Activated B cell treated with CpG ODN at 0.5 μM for 24 hours (primary cell): Measurements from ENCODE around the gene NFATC3. TPM values are rescaled to one million over a fixed set of nuclear protein-coding genes. Genes with fewer than 3 reads are reported as not detected.
A peak's percentile ranks its signal among the peaks of the same experiment; 100 is the strongest.

Experiments
- ATAC-seq: fragments of 200-7000 bp; cut with Tn5 transposase; one replicate; pipeline ENCODE4 v1.10.0; 2021; ENCODE audit warnings: low read depth, mild to moderate bottlenecking, moderate library complexity
- CTCF ChIA-PET: fragments of 350-600 bp; sonication (Branson Sonifier 250); formaldehyde crosslinking; loops from one replicate; lab custom pipeline; 2021; ENCODE audit warnings: antibody characterized with exemption; lab: Charles Lee
- POLR2A ChIA-PET: fragments of 350-600 bp; sonication (Branson Sonifier 250); formaldehyde crosslinking; loops from one replicate; lab custom pipeline; 2021; ENCODE audit warnings: antibody characterized with exemption; lab: Charles Lee
- DNase-seq: peaks from one replicate; pipeline ENCODE4 v3.0.0; 2022
- H3K27ac Mint-ChIP-seq: one replicate; pipeline ENCODE4 v1.8.0; 2020; ENCODE audit warnings: mixed read lengths
- H3K27me3 Mint-ChIP-seq: one replicate; pipeline ENCODE4 v1.8.0; 2021; ENCODE audit warnings: mixed read lengths
- H3K36me3 Mint-ChIP-seq: one replicate; pipeline ENCODE4 v1.8.0; 2021; ENCODE audit warnings: low read depth, mixed read lengths
- H3K4me1 Mint-ChIP-seq: one replicate; pipeline ENCODE4 v1.8.0; 2021; ENCODE audit warnings: mixed read lengths
- H3K4me3 Mint-ChIP-seq: one replicate; pipeline ENCODE4 v1.8.0; 2020; ENCODE audit warnings: mild to moderate bottlenecking, mixed read lengths
- H3K9me3 Mint-ChIP-seq: one replicate; pipeline ENCODE4 v1.8.0; 2020; ENCODE audit warnings: mixed read lengths
- intact Hi-C: fragments of 100-400 bp; cut with micrococcal nuclease; formaldehyde crosslinking; loops from one replicate; pipeline ENCODE4 v1.15.1; 2024
- total RNA-seq: library from RNA; stranded (reverse); gene quantifications from 2 replicates; pipeline ENCODE4 v1.2.3, GENCODE V29; 2022
- TF ChIP-seq, protein P1 (sequence below): fragments of 200-600 bp; IDR thresholded peaks from one replicate; pipeline ENCODE4 v1.8.0; 2022; ENCODE audit warnings: antibody characterized with exemption, mild to moderate bottlenecking

NFATC3 gene
- total RNA-seq, 1 donor from 2014 or later: 72.0 TPM

DNA sequence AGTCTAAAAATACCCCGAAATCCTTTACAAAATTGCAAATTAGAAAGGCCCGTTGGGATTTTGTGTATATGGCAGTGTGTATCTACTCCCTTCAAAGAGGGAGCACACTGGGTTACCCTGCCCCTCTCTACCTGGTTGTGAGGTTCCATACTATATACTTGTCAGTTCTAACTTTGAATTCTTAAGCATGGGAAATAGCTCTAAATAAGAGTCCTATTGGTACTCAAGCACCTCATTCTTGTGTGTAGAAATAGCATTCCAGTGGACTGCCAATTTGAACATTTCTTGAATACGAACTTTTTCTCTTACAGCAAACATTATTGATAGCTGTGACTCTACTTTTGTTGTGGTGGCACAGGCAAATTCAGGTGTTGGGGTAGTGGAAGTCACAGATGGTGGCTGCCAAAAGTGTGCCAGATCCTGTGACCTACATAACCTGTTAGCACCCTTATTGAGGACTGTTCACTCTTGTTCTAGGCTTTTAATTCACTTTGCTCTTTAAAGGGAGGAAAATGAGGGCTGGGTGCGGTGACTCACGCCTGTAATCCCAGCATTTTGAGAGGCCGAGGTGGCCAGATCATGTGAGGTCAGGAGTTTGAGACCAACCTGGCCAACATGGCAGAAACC lies 134.7 kb downstream of the NFATC3 start:
- DNase-seq: no peak
- POLR2A ChIA-PET: no interaction called here

DNA sequence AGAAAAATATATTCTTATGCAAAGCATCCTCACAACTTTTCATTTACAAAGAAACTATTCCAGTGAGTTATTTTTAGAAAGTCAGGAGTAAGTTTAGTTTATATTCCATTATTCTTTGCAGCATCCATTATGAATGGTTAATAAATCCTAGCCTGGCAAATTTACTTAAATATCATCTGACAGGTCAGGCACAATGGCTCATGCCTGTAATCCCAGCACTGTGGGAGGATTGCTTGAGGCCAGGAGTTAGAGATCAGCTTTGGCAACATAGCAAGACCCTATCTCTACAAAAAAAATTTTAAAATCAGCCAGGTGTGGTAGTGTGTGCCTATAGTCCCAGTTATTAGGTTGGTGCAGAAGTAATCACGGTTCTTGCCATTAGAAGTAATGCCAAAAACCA lies 137.9 kb downstream of the NFATC3 start:
- POLR2A ChIA-PET: no interaction called here
- CTCF ChIA-PET: interaction anchor here (0.8 kb wide), 1 partner anchor 407 kb away, joined by 4 read pairs; no protein-coding TSS in a partner anchor

More for the DNA sequence above, 134.7 kb downstream of the NFATC3 start:
- Mint-ChIP-seq H3K4me3 (no peak overlapping the region), H3K4me1 (peaks cover 3% of the 10 kb centered on the region), H3K27ac (no peak overlapping the region), H3K27me3 (no peaks in the 10 kb centered on the region), H3K9me3 (no peaks in the 10 kb centered on the region), H3K36me3 (peaks cover 35% of the 10 kb centered on the region)
- TF ChIP-seq, protein P1, sequence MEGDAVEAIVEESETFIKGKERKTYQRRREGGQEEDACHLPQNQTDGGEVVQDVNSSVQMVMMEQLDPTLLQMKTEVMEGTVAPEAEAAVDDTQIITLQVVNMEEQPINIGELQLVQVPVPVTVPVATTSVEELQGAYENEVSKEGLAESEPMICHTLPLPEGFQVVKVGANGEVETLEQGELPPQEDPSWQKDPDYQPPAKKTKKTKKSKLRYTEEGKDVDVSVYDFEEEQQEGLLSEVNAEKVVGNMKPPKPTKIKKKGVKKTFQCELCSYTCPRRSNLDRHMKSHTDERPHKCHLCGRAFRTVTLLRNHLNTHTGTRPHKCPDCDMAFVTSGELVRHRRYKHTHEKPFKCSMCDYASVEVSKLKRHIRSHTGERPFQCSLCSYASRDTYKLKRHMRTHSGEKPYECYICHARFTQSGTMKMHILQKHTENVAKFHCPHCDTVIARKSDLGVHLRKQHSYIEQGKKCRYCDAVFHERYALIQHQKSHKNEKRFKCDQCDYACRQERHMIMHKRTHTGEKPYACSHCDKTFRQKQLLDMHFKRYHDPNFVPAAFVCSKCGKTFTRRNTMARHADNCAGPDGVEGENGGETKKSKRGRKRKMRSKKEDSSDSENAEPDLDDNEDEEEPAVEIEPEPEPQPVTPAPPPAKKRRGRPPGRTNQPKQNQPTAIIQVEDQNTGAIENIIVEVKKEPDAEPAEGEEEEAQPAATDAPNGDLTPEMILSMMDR: no peak
- no peak for ATAC-seq
- intact Hi-C loops: no loop called here
- CTCF ChIA-PET: no interaction called here

DNA sequence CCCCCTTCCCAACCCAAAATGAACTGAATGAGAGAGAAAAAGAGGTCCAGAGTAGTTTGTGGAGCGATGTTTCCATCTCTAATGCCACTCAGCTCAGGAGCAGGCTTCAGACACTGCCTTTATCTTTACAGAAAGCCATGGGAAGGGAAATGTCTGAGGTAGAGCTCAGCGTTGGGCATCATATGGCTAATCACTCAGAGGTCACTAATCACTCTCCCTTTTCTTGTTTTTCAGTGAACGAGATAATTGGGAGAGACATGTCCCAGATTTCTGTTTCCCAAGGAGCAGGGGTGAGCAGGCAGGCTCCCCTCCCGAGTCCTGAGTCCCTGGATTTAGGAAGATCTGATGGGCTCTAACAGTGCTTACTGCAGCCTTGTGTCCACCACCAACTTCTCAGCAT lies 140.9 kb downstream of the NFATC3 start:
- H3K9me3 Mint-ChIP-seq: no peaks in the 10 kb centered on the region
- peaks cover 31% of the 10 kb centered on the region for H3K4me1 Mint-ChIP-seq
- no peak overlapping the region for H3K4me3 Mint-ChIP-seq
- ChIA-PET POLR2A (interaction anchor here (0.6 to 1.6 kb wide), 5 partner anchors 12 to 272 kb away, joined by 3 to 9 read pairs (median 5); no protein-coding TSS in a partner anchor), CTCF (interaction anchor here (3.1 kb wide), 1 partner anchor 410 kb away, joined by 22 read pairs; no protein-coding TSS in a partner anchor)
- DNase-seq (no peak), ATAC-seq (no peak)
- peaks cover 39% of the 10 kb centered on the region for H3K36me3 Mint-ChIP-seq
- intact Hi-C loops: no loop called here
- no peak overlapping the region for H3K27ac Mint-ChIP-seq
- TF ChIP-seq, protein P1: no peak
- no peaks in the 10 kb centered on the region for H3K27me3 Mint-ChIP-seq

More for the DNA sequence above, 137.9 kb downstream of the NFATC3 start:
- intact Hi-C loops: no loop called here
- no peak overlapping the region for H3K4me3 Mint-ChIP-seq
- H3K4me1 Mint-ChIP-seq: peaks cover 24% of the 10 kb centered on the region
- no peak for ATAC-seq
- no peak for DNase-seq
- no peaks in the 10 kb centered on the region for H3K9me3 Mint-ChIP-seq
- no peaks in the 10 kb centered on the region for H3K27me3 Mint-ChIP-seq
- H3K27ac Mint-ChIP-seq: no peak overlapping the region
- H3K36me3 Mint-ChIP-seq: peaks cover 35% of the 10 kb centered on the region
- TF ChIP-seq, protein P1: no peak

DNA sequence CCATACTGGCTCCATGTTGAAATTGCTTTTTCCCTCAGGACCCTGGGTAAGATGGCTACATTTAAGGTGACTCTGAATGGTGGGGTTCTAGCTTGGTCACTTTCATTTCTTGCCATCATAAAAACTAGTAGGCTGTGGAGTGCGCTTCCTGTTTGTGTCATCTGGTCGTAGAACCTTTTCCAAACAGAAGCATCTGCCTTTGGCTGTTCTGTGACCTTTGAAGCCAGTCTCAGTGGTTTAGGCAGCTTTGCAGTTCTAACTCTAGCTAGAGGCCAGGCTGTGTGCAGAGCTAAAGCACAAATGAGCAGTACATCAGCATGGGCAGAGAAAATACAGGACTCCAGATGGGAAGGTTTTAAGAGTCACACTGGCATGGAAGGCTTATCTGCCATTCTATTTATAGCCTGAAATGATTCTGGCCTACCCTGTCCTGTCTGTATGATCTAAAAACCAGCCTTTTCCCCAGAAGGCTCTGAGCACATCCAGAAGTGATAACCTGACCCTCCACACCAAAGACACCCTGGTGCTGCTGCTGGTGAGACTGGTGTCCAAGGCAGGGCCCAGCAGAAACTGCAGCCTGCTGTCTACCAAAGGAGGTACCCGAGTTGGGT lies 142.1 kb downstream of the NFATC3 start:
- TF ChIP-seq, protein P1: no peak
- DNase-seq (no peak), ATAC-seq (peak; percentile 52)
- no peaks in the 10 kb centered on the region for H3K9me3 Mint-ChIP-seq
- H3K36me3 Mint-ChIP-seq: peaks cover 34% of the 10 kb centered on the region
- no peaks in the 10 kb centered on the region for H3K27me3 Mint-ChIP-seq
- peaks cover 31% of the 10 kb centered on the region for H3K4me1 Mint-ChIP-seq
- CTCF ChIA-PET: interaction anchor here (0.8 to 5.1 kb wide), 9 partner anchors 10 to 411 kb away, joined by 3 to 42 read pairs (median 4); no protein-coding TSS in a partner anchor
- intact Hi-C loops: no loop called here
- H3K27ac Mint-ChIP-seq: peak overlapping the region; percentile 76
- H3K4me3 Mint-ChIP-seq: no peak overlapping the region
- POLR2A ChIA-PET: interaction anchor here (0.5 to 1.6 kb wide), 11 partner anchors 11 to 901 kb away, joined by 3 to 8 read pairs (median 4); partner anchors contain the start of gene NFATC3
